H9 (cell line): ENCODE measurements around the gene VPS35L. TPM values are rescaled to one million over a fixed set of nuclear protein-coding genes. Genes with fewer than 3 reads are reported as not detected.
A peak's percentile ranks its signal among the peaks of the same experiment; 100 is the strongest.

Experiments
- DNase-seq: peaks from one replicate; pipeline ENCODE4 v3.0.0-alpha.2; 2017
- H2AFZ ChIP-seq: one replicate; pipeline ENCODE4 v1.6.1; 2013; ENCODE audit warnings: mild to moderate bottlenecking, low read length, control low read depth, moderate library complexity
- H2AK5ac ChIP-seq: 2 replicates; pipeline ENCODE4 v1.6.1; 2013; ENCODE audit warnings: low read length, control low read depth, mixed read lengths; ENCODE audit not compliant: insufficient read length
- H2BK120ac ChIP-seq: one replicate; pipeline ENCODE4 v1.6.1; 2013; ENCODE audit warnings: low read depth, mild to moderate bottlenecking, low read length, control low read depth, inconsistent platforms; ENCODE audit not compliant: poor library complexity, severe bottlenecking
- H2BK12ac ChIP-seq: 2 replicates; pipeline ENCODE4 v1.6.1; 2013; ENCODE audit warnings: low read length, control low read depth, mixed read lengths, low read depth; ENCODE audit not compliant: insufficient read length
- H2BK15ac ChIP-seq: 2 replicates; pipeline ENCODE4 v1.6.1; 2013; ENCODE audit warnings: low read depth, low read length, control low read depth
- H2BK20ac ChIP-seq: one replicate; pipeline ENCODE4 v1.6.1; 2013; ENCODE audit warnings: low read depth, mild to moderate bottlenecking, low read length, control low read depth, inconsistent platforms; ENCODE audit not compliant: poor library complexity, severe bottlenecking
- H2BK5ac ChIP-seq: 2 replicates; pipeline ENCODE4 v1.6.1; 2013; ENCODE audit warnings: low read length, control low read depth, mixed read lengths; ENCODE audit not compliant: insufficient read length
- H3K14ac ChIP-seq: 2 replicates; pipeline ENCODE4 v1.6.1; 2013; ENCODE audit warnings: low read length, control low read depth; ENCODE audit not compliant: insufficient read depth
- H3K18ac ChIP-seq: 2 replicates; pipeline ENCODE4 v1.6.1; 2013; ENCODE audit warnings: low read depth, mild to moderate bottlenecking, mixed read lengths, low read length, control low read depth; ENCODE audit not compliant: insufficient read length
- H3K23ac ChIP-seq: 2 replicates; pipeline ENCODE4 v1.6.1; 2013; ENCODE audit warnings: low read length, control low read depth, mixed read lengths, low read depth; ENCODE audit not compliant: insufficient read length
- H3K23me2 ChIP-seq: 2 replicates; pipeline ENCODE4 v1.6.1; 2013; ENCODE audit warnings: low read depth, mild to moderate bottlenecking, mixed read lengths, low read length, control low read depth; ENCODE audit not compliant: insufficient read length, poor library complexity, severe bottlenecking
- H3K27ac ChIP-seq: 2 replicates; pipeline ENCODE4 v1.5.1; 2013; ENCODE audit warnings: low read length, control low read depth, mixed read lengths, low read depth; ENCODE audit not compliant: insufficient read length
- H3K27me3 ChIP-seq: 2 replicates; pipeline ENCODE4 v1.6.1; 2013; ENCODE audit warnings: low read length, control low read depth, inconsistent platforms; ENCODE audit not compliant: insufficient read depth
- H3K4ac ChIP-seq: 2 replicates; pipeline ENCODE4 v1.6.1; 2013; ENCODE audit warnings: low read depth, mild to moderate bottlenecking, control low read depth, inconsistent platforms, low read length, moderate library complexity
- H3K4me1 ChIP-seq: 2 replicates; pipeline ENCODE4 v1.6.1; 2013; ENCODE audit warnings: low read length, control low read depth, inconsistent platforms; ENCODE audit not compliant: insufficient read depth
- H3K4me2 ChIP-seq: 2 replicates; pipeline ENCODE4 v1.6.1; 2013; ENCODE audit warnings: low read length, control low read depth, mixed read lengths; ENCODE audit not compliant: insufficient read length, insufficient read depth
- H3K56ac ChIP-seq: 2 replicates; pipeline ENCODE4 v1.6.1; 2013; ENCODE audit warnings: low read depth, mild to moderate bottlenecking, mixed read lengths, low read length, control low read depth; ENCODE audit not compliant: insufficient read length
- H3K79me1 ChIP-seq: 2 replicates; pipeline ENCODE4 v1.6.1; 2013; ENCODE audit warnings: low read depth, mild to moderate bottlenecking, moderate library complexity, low read length, control low read depth, inconsistent platforms; ENCODE audit not compliant: insufficient read depth, poor library complexity, severe bottlenecking
- H3K79me2 ChIP-seq: 2 replicates; pipeline ENCODE4 v1.6.1; 2013; ENCODE audit warnings: low read length, control low read depth, inconsistent platforms; ENCODE audit not compliant: insufficient read depth
- H3K9ac ChIP-seq: 2 replicates; pipeline ENCODE4 v1.6.1; 2013; ENCODE audit warnings: low read length, control low read depth, mixed read lengths; ENCODE audit not compliant: insufficient read length; ENCODE audit errors: extremely low read depth
- H3K9me3 ChIP-seq: one replicate; pipeline ENCODE4 v1.6.1; 2013; ENCODE audit warnings: low read depth, low read length, inconsistent platforms; ENCODE audit not compliant: control insufficient read depth
- H3T11ph ChIP-seq: one replicate; pipeline ENCODE4 v1.6.1; 2013; ENCODE audit warnings: mild to moderate bottlenecking, low read length, control low read depth, inconsistent platforms
- H4K20me1 ChIP-seq: one replicate; pipeline ENCODE4 v1.6.1; 2013; ENCODE audit not compliant: control insufficient read depth, insufficient read length, insufficient read depth
- H4K5ac ChIP-seq: 2 replicates; pipeline ENCODE4 v1.6.1; 2013; ENCODE audit warnings: low read depth, mild to moderate bottlenecking, mixed read lengths, low read length, control low read depth; ENCODE audit not compliant: insufficient read length
- H4K8ac ChIP-seq: replicated peaks from 2 replicates; pipeline ENCODE4 v1.6.1; 2013; ENCODE audit warnings: low read length, control low read depth, mixed read lengths, low read depth; ENCODE audit not compliant: insufficient read length
- H4K91ac ChIP-seq: 2 replicates; pipeline ENCODE4 v1.6.1; 2013; ENCODE audit warnings: low read depth, mild to moderate bottlenecking, moderate library complexity, mixed read lengths, low read length, control low read depth; ENCODE audit not compliant: insufficient read length
- H3K27ac Mint-ChIP-seq, 3 experiments: 2 replicates in 2 of 3; 3 replicates in 1 of 3; pipeline ENCODE4 v1.8.0; 2020 to 2021; ENCODE audit warnings: mixed read lengths in 3 of 3, mild to moderate bottlenecking in 1 of 3, moderate library complexity in 1 of 3
- H3K27me3 Mint-ChIP-seq: 2 replicates; pipeline ENCODE4 v1.8.0; 2021; ENCODE audit warnings: low read depth, mild to moderate bottlenecking, moderate library complexity, mixed read lengths
- H3K36me3 Mint-ChIP-seq, 3 experiments: 2 replicates in 2 of 3; 3 replicates in 1 of 3; pipeline ENCODE4 v1.8.0; 2020 to 2021; ENCODE audit warnings: low read depth in 3 of 3, mixed read lengths in 3 of 3; ENCODE audit not compliant: insufficient read depth in 1 of 3
- H3K4me1 Mint-ChIP-seq, 2 experiments: 2 replicates each; pipeline ENCODE4 v1.8.0; 2020; ENCODE audit warnings: mixed read lengths in 2 of 2
- H3K4me3 Mint-ChIP-seq, 2 experiments: 2 replicates in 1 of 2; 3 replicates in 1 of 2; pipeline ENCODE4 v1.8.0; 2020 to 2021; ENCODE audit warnings: mild to moderate bottlenecking in 2 of 2, mixed read lengths in 2 of 2, moderate library complexity in 1 of 2
- H3K9me3 Mint-ChIP-seq, 2 experiments: 2 replicates in 1 of 2; 3 replicates in 1 of 2; pipeline ENCODE4 v1.8.0; 2020; ENCODE audit warnings: mild to moderate bottlenecking in 2 of 2, mixed read lengths in 2 of 2, moderate library complexity in 1 of 2
- CTCF ChIP-seq: fragments of 200-600 bp; sonication (generic); conservative IDR thresholded peaks from 3 replicates; pipeline ENCODE4 v1.8.0; 2021; ENCODE audit warnings: antibody characterized with exemption, mild to moderate bottlenecking
- WGBS: extraction: QIAGEN DNeasy Blood & Tissue Kit; methylation state at CpG from one replicate; pipeline ENCODE4 v1.1.7; 2013; ENCODE audit warnings: missing lambda C conversion rate, low lambda C conversion rate, mixed read lengths; ENCODE audit not compliant: insufficient read length; ENCODE audit errors: extremely low coverage; 5-methylcytosine and 5-hydroxymethylcytosine counted together
- total RNA-seq: library from RNA; stranded (reverse); gene quantifications from 2 replicates; pipeline ENCODE4 v1.2.1, GENCODE V29; 2021

Gene VPS35L
- total RNA-seq, 1 experiment from 2014 or later: 58.4 TPM

GRCh38 chr16:19528666-19529065 is 26.8 kb upstream of the VPS35L start:
- Histone ChIP-seq H3K79me2 (peaks cover 2% of the 10 kb centered on the region; the same call in 1 of the 2 replicates), H3K79me1 (no peaks in the 10 kb centered on the region), H3K4me2 (no peak overlapping the region), H3K23ac (no peak overlapping the region), H4K91ac (no peak overlapping the region), H4K20me1 (no peaks in the 10 kb centered on the region), H3K9me3 (no peaks in the 10 kb centered on the region), H3K9ac (no peak overlapping the region), H3K18ac (no peak overlapping the region), H3K27ac (no peak overlapping the region), H3K56ac (no peak overlapping the region), H3K4ac (no peak overlapping the region), H3K14ac (no peak overlapping the region), H3K23me2 (peaks cover 10% of the 10 kb centered on the region), H4K8ac (no peak overlapping the region), H2BK5ac (no peak overlapping the region), H2BK120ac (no peak overlapping the region), H2AFZ (no peak overlapping the region), H2AK5ac (no peak overlapping the region), H4K5ac (no peak overlapping the region), H3K27me3 (no peaks in the 10 kb centered on the region), H2BK15ac (no peak overlapping the region), H2BK12ac (no peak overlapping the region), H3K4me1 (no peaks in the 10 kb centered on the region), H2BK20ac (no peak overlapping the region), H3T11ph (no peak overlapping the region)
- Mint-ChIP-seq H3K36me3 (peaks cover 1 to 26% (median 21%) of the 10 kb centered on the region in 3 experiments; a peak in 5 of 7 replicates), H3K9me3 (no peaks in the 10 kb centered on the region), H3K4me3 (no peak overlapping the region; a peak in 1 of 5 replicates), H3K27ac (peak overlapping the region in 1 of 3 experiments; percentile 55; a peak in 1 of 7 replicates), H3K4me1 (peaks cover 19 to 26% of the 10 kb centered on the region in 2 experiments), H3K27me3 (no peaks in the 10 kb centered on the region)
- no peak for TF ChIP-seq CTCF
- DNase-seq: no peak
- no CpG with 5 or more reads among the region's 3 CpGs for WGBS
